ENCODE data around the gene NGF. TPM values are rescaled to one million over a fixed set of nuclear protein-coding genes. Genes with fewer than 3 reads are reported as not detected.
A peak's percentile ranks its signal among the peaks of the same experiment; 100 is the strongest.

Gene NGF
- total and polyA plus RNA-seq, 2 of the 4 experiments (the other 2 are of a cell fraction) = 12.5 to 21.7 TPM

- dilution Hi-C loops (cut with HindIII; ENCODE audit: low sequenced_read_pairs, unreplicated experiment) = no loop called here
- POLR2A ChIA-PET (ENCODE audit: unreplicated experiment) = no interaction called here
- WGBS, 2 experiments (ENCODE audit: extremely low coverage in 2 of 2, insufficient read length in 1 of 2) = no CpG with 5 or more reads among the region's 4 CpGs
- Histone ChIP-seq H2BK20ac (ENCODE audit: low read depth, low read length) (no peak overlapping the region), H3K18ac (ENCODE audit: low read depth, low read length) (peak overlapping the region; percentile 18; the same call in 1 of the 2 replicates), H3K4me2 (ENCODE audit: low read depth, low read length) (no peak overlapping the region), H2BK15ac (ENCODE audit: low read depth, low read length) (no peak overlapping the region), H3K4me1 (ENCODE audit: control insufficient read depth, insufficient read depth, low read length) (peaks cover 9% of the 10 kb centered on the region), H3K79me1 (ENCODE audit: low read depth in 1 of 2, low read length in 2 of 2) (peaks cover 7 to 10% of the 10 kb centered on the region in 2 experiments; a peak in 2 of 4 replicates), H2AFZ (replicated peaks; ENCODE audit: low read length, poor library complexity) (no peak overlapping the region), H3K27me3 (ENCODE audit: control insufficient read depth, insufficient read depth, low read length) (no peaks in the 10 kb centered on the region; the same call in 1 of the 2 replicates), H3K36me3 (ENCODE audit: control insufficient read depth, insufficient read depth, low read length) (no peaks in the 10 kb centered on the region), H3K9ac (ENCODE audit: low read depth, low read length) (no peak overlapping the region), H2AK9ac (replicated peaks; ENCODE audit: low read depth, low read length, poor library complexity) (no peak overlapping the region), H3K4ac (ENCODE audit: low read depth, low read length) (no peak overlapping the region), H3K4me3 (ENCODE audit: insufficient read depth, low read depth, low read length) (no peak overlapping the region), H4K20me1 (ENCODE audit: insufficient read depth, low read length) (no peaks in the 10 kb centered on the region), H2AK5ac (ENCODE audit: low read depth, low read length) (no peak overlapping the region), H2BK120ac (ENCODE audit: low read depth, low read length) (no peak overlapping the region), H3K27ac (ENCODE audit: insufficient read depth, low read length) (no peak overlapping the region), H4K8ac (ENCODE audit: low read depth in 2 of 2, low read length in 2 of 2) (no peak overlapping the region), H3K23ac (ENCODE audit: low read depth, low read length) (no peak overlapping the region), H4K91ac (ENCODE audit: insufficient read depth, low read depth, low read length) (no peak overlapping the region), H4K5ac (ENCODE audit: low read depth, low read length) (no peak overlapping the region), H2BK5ac (ENCODE audit: low read depth, low read length, poor library complexity, severe bottlenecking) (no peak overlapping the region), H3K9me1 (ENCODE audit: insufficient read depth, low read length) (peaks cover 6% of the 10 kb centered on the region; the same call in 1 of the 2 replicates), H3K9me3 (ENCODE audit: control insufficient read depth, insufficient read depth, low read length) (no peaks in the 10 kb centered on the region), H3K56ac (ENCODE audit: extremely low read depth, insufficient read depth, low read length) (no peak overlapping the region), H3K14ac (replicated peaks; ENCODE audit: low read depth, low read length) (no peak overlapping the region)
- in situ Hi-C loops (cut with MboI; ENCODE audit: low sequenced_read_pairs) = loop anchor here (25.0 kb wide), 1 partner anchor 577 kb away; no protein-coding TSS in a partner anchor
- ATAC-seq (ENCODE audit: low read depth) = no peak
- no peak for DNase-seq
- BruUV-seq (replicated peaks) = no TSS peak
- TF ChIP-seq MAFK (IDR thresholded peaks at IDR 0.05; ENCODE audit: low read depth, low read length) (no peak), RCOR1 (IDR thresholded peaks at IDR 0.05; ENCODE audit: insufficient replicate concordance, low read length) (no peak), SMC3 (IDR thresholded peaks at IDR 0.05; ENCODE audit: low read depth, low read length) (no peak), NFE2L2 (IDR thresholded peaks at IDR 0.05; ENCODE audit: low read depth, low read length) (no peak), RFX5 (IDR thresholded peaks at IDR 0.05; ENCODE audit: low read depth, low read length) (no peak), CTCF (conservative IDR thresholded peaks at IDR 0.05; ENCODE audit: low read depth, low read length) (no peak), MXI1 (IDR thresholded peaks at IDR 0.05; ENCODE audit: borderline replicate concordance, low read depth, low read length) (no peak), CEBPB (IDR thresholded peaks at IDR 0.05; ENCODE audit: low read depth, low read length) (no peak), FOS (IDR thresholded peaks at IDR 0.05; ENCODE audit: low read depth, low read length) (no peak), MAZ (IDR thresholded peaks at IDR 0.05; ENCODE audit: borderline replicate concordance, low read depth, low read length) (no peak), CHD1 (IDR thresholded peaks at IDR 0.05; ENCODE audit: low read depth, low read length) (no peak), USF2 (IDR thresholded peaks at IDR 0.05; ENCODE audit: low read depth, low read length) (no peak), RAD21 (IDR thresholded peaks at IDR 0.05; ENCODE audit: low read length) (no peak), ELK1 (IDR thresholded peaks at IDR 0.05; ENCODE audit: borderline replicate concordance, low read depth, low read length) (no peak), POLR2A (IDR thresholded peaks at IDR 0.05; ENCODE audit: low read depth, low read length) (no peak), BHLHE40 (IDR thresholded peaks at IDR 0.05; ENCODE audit: low read depth, low read length) (no peak)
- CTCF ChIA-PET = no interaction called here
- intact Hi-C loops (cut with micrococcal nuclease) = no loop called here
Measured at GRCh38 chr1:115314092-115314491, 24.0 kb downstream of the NGF start.

Data from IMR-90 (cell line).